Ascending aorta (tissue), 2 donors: ENCODE measurements around the gene PCOLCE2. TPM values are rescaled to one million over a fixed set of nuclear protein-coding genes. Genes with fewer than 3 reads are reported as not detected.

Source experiments
- DNase-seq, 2 donors: peaks; one replicate each; pipeline ENCODE4 v3.0.0-alpha.2; 2019; ENCODE audit warnings: low spot score in 2 of 2
- H3K27ac ChIP-seq, 2 donors: fragments of 200-600 bp; sonication (generic); one replicate each; pipeline ENCODE4 v1.5.1; 2016 to 2017; ENCODE audit warnings: mild to moderate bottlenecking in 1 of 2
- H3K27me3 ChIP-seq: fragments of 200-600 bp; sonication (generic); one replicate; pipeline ENCODE4 v1.5.1; 2017
- H3K36me3 ChIP-seq, 2 donors: fragments of 200-600 bp; sonication (generic); one replicate each; pipeline ENCODE4 v1.5.1; 2016
- H3K4me1 ChIP-seq, 2 donors: fragments of 200-600 bp; sonication (generic); one replicate each; pipeline ENCODE4 v1.5.1; 2016 to 2017; ENCODE audit warnings: mild to moderate bottlenecking in 1 of 2
- H3K4me3 ChIP-seq, 2 donors: fragments of 200-600 bp; sonication (generic); one replicate each; pipeline ENCODE4 v1.5.1; 2016 to 2017; ENCODE audit warnings: mild to moderate bottlenecking in 1 of 2
- H3K9me3 ChIP-seq, 2 donors: fragments of 200-600 bp; sonication (generic); one replicate each; pipeline ENCODE4 v1.5.1; 2016
- CTCF ChIP-seq, 3 experiments: fragments of 200-600 bp in 2 of 3; fragments of 450-650 bp in 1 of 3; sonication (generic) in 2 of 3; IDR thresholded peaks; one replicate each; pipeline ENCODE4 v1.5.1; 2016 to 2019; ENCODE audit warnings: antibody characterized with exemption in 3 of 3, mild to moderate bottlenecking in 1 of 3, moderate library complexity in 1 of 3
- intact Hi-C: fragments of 100-400 bp; cut with DNase I; formaldehyde crosslinking; loops from one replicate; pipeline ENCODE4 v1.15.1; 2023
- total RNA-seq: library from RNA; depleted of rRNA; stranded (reverse); fragments of >200 nt; gene quantifications from one replicate; pipeline ENCODE4 v1.1.0, GENCODE V29; 2016

PCOLCE2 gene
- total RNA-seq, 1 donor from 2014 or later: 58.1 TPM

GRCh38 chr3:142863010-142863817 is 25.7 kb downstream of the PCOLCE2 start:
- no peaks in the 10 kb centered on the region for H3K4me1 ChIP-seq
- H3K27ac ChIP-seq: no peak overlapping the region
- DNase-seq: no peak
- no peaks in the 10 kb centered on the region for H3K36me3 ChIP-seq
- no peaks in the 10 kb centered on the region for H3K27me3 ChIP-seq
- no peak for TF ChIP-seq CTCF (IDR thresholded peaks at IDR 0.05)
- intact Hi-C loops: no loop called here
- no peak overlapping the region for H3K4me3 ChIP-seq
- no peaks in the 10 kb centered on the region for H3K9me3 ChIP-seq

DNA sequence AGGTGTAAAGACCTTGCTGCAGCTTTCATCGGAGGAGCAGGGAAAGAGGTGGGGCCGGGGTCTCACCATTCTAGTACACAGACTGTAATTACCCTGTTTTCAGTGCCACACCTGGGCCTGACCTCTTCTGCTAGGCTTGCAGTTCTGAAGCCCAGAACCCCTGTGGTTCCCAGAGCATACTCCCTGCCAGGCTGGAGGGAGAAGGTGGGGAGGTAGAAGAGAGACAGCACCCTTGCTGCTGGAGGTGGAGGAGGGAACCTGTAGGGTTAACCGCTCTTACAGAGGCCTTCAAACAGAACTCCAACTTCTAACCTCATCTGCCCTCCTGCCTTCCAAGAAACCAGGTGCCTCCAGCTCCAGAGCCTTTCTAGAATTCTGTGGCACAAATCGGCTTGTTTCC is 27.0 kb downstream of the PCOLCE2 start:
- H3K4me1 ChIP-seq: no peaks in the 10 kb centered on the region
- intact Hi-C loops: no loop called here
- no peak overlapping the region for H3K4me3 ChIP-seq
- H3K36me3 ChIP-seq: no peaks in the 10 kb centered on the region
- TF ChIP-seq CTCF (IDR thresholded peaks at IDR 0.05): no peak
- no peaks in the 10 kb centered on the region for H3K27me3 ChIP-seq
- H3K27ac ChIP-seq: no peak overlapping the region
- no peak for DNase-seq
- no peaks in the 10 kb centered on the region for H3K9me3 ChIP-seq

GRCh38 chr3:142858043-142858442 is 30.8 kb downstream of the PCOLCE2 start:
- H3K9me3 ChIP-seq: no peaks in the 10 kb centered on the region
- no peak overlapping the region for H3K4me3 ChIP-seq
- DNase-seq: no peak
- no peaks in the 10 kb centered on the region for H3K36me3 ChIP-seq
- intact Hi-C loops: no loop called here
- H3K27me3 ChIP-seq: no peaks in the 10 kb centered on the region
- H3K27ac ChIP-seq: no peak overlapping the region
- no peak for TF ChIP-seq CTCF (IDR thresholded peaks at IDR 0.05)
- no peaks in the 10 kb centered on the region for H3K4me1 ChIP-seq

DNA sequence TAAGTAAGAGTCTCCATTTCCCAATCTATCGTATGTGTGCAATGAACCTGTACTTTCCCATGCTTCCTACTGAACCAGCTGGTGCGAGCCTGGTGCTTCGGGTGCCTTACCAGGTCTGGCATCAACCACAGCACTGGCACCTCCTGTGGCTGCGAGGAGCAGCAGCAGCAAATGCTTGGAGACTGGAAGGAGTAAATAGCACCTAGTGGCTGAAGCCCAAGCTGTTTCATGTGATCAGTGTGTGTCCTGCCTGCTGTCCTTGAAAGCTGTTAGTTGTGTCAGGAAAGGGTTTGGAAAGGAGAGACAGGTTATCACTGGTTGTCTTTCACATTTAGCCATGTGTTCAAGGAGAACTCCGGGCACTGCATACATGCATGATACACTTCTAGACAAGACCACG is 31.8 kb downstream of the PCOLCE2 start:
- Histone ChIP-seq H3K4me3 (no peak overlapping the region), H3K9me3 (no peaks in the 10 kb centered on the region), H3K27ac (no peak overlapping the region), H3K4me1 (no peaks in the 10 kb centered on the region), H3K36me3 (no peaks in the 10 kb centered on the region), H3K27me3 (no peaks in the 10 kb centered on the region)
- intact Hi-C loops: no loop called here
- DNase-seq: no peak
- TF ChIP-seq CTCF (IDR thresholded peaks at IDR 0.05): no peak

DNA sequence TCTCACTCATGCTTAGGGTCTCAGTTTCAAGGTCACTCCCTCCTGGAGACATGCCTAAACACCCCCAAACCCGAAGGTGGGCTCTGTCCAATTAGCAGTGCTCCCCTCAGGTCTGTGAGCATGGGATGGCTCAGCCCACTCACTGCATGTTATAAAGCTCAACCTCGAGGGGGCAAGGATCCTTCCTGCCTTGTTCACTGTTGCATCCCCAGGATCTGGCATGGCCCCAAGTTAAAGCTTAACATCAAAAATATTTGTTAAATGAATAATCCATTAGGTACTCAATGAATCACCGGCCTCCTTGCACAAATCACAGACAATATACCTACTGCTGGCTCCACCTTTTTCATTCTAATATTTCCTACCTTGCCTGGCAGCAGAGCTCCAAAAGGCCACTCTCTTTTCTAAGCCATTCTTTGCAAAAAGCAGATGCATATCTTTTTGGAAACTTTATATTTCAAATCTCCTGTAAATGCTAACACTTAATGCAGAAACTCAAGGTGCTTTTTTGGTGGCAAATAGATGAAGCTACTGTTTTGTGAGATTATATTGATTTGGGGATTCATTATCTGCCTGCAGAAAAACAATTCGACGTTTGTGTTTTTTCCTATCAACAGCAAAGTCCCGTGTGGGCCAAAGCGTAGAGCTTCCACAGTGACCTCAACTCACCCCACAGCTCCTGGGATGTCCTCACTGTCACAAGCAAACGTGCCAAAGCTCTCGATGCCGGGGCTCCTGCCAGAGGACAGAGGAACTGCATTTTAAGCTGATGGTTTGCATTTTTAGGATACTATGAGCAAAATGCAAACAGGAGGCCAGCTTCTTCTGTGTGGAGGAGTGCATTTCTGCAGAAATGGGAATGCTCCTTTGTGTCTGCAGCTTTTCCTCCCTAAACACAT is 35.4 kb downstream of the PCOLCE2 start:
- no peak for DNase-seq
- no peaks in the 10 kb centered on the region for H3K27me3 ChIP-seq
- no peaks in the 10 kb centered on the region for H3K4me1 ChIP-seq
- no peak overlapping the region for H3K27ac ChIP-seq
- TF ChIP-seq CTCF (IDR thresholded peaks at IDR 0.05): no peak
- H3K36me3 ChIP-seq: no peaks in the 10 kb centered on the region
- H3K4me3 ChIP-seq: no peak overlapping the region
- H3K9me3 ChIP-seq: no peaks in the 10 kb centered on the region
- intact Hi-C loops: no loop called here
